ENCODE data around the gene MICAL2. TPM values are rescaled to one million over a fixed set of nuclear protein-coding genes. Genes with fewer than 3 reads are reported as not detected.

The MICAL2 gene
- total and polyA plus RNA-seq, 3 experiments from 2014 or later: 32.4 to 147 (median 146) TPM

- no peak overlapping the region for H3K4me3 Mint-ChIP-seq
- Histone ChIP-seq H3K4me3 (ENCODE audit: low read length) (no peak overlapping the region), H3K27ac (ENCODE audit: low read depth, low read length) (no peak overlapping the region), H3K27me3 (ENCODE audit: insufficient read depth, low read length, poor library complexity, severe bottlenecking) (no peaks in the 10 kb centered on the region), H3K36me3 (ENCODE audit: insufficient read depth, low read length) (no peaks in the 10 kb centered on the region), H3K4me1 (ENCODE audit: insufficient read depth, low read length) (peaks cover under 1% of the 10 kb centered on the region), H3K9me3 (ENCODE audit: low read length) (no peaks in the 10 kb centered on the region)
- no peak for DNase-seq
- H3K27ac Mint-ChIP-seq: peak overlapping the region in 2 of 8 donors; percentile 2 to 68
- H3K9me3 Mint-ChIP-seq: no peaks in the 10 kb centered on the region
- CTCF ChIA-PET: no interaction called here
- H3K4me1 Mint-ChIP-seq: peaks cover 11 to 17% (median 14%) of the 10 kb centered on the region in 3 donors
- H3K27me3 Mint-ChIP-seq: peaks cover 0 to 3% of the 10 kb centered on the region in 2 donors
- POLR2A ChIA-PET: no interaction called here
- no peaks in the 10 kb centered on the region for H3K36me3 Mint-ChIP-seq
Observed at GRCh38 chr11:12097219-12097618, 13.2 kb upstream of the MICAL2 start.

DNA sequence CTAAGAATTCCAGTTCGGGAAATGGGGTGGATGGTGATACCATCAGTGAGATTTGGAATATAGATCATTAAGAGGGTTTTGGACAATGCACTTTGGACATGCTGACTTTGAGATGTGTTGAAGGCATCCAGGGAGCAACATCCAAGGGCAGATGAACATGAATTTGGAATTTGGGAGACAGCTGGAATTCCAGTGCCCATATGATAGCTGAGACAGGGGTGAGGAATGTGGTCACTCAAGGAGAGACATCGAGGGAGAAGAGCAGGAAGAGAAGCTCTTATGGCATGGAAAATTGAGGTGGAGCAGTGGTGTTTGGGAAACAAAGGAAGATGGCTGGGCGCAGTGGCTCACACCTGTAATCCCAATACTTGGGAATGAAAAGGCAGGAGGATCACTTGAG, 11.8 kb upstream of the MICAL2 start:
- Mint-ChIP-seq H3K27me3 (peaks cover 0 to 3% of the 10 kb centered on the region in 2 donors), H3K36me3 (no peaks in the 10 kb centered on the region), H3K4me3 (no peak overlapping the region), H3K27ac (peak overlapping the region in 2 of 8 donors; percentile 1 to 62), H3K9me3 (no peaks in the 10 kb centered on the region), H3K4me1 (peaks cover 18 to 29% (median 26%) of the 10 kb centered on the region in 3 donors)
- no peak for DNase-seq
- Histone ChIP-seq H3K4me1 (ENCODE audit: insufficient read depth, low read length) (no peaks in the 10 kb centered on the region), H3K9me3 (ENCODE audit: low read length) (no peaks in the 10 kb centered on the region), H3K27me3 (ENCODE audit: insufficient read depth, low read length, poor library complexity, severe bottlenecking) (no peaks in the 10 kb centered on the region), H3K27ac (ENCODE audit: low read depth, low read length) (no peak overlapping the region), H3K36me3 (ENCODE audit: insufficient read depth, low read length) (no peaks in the 10 kb centered on the region), H3K4me3 (ENCODE audit: low read length) (no peak overlapping the region)
- ChIA-PET POLR2A (interaction anchor here (0.6 to 0.9 kb wide), 2 partner anchors 10 to 11 kb away, joined by 3 to 5 read pairs; no protein-coding TSS in a partner anchor), CTCF (no interaction called here)

GRCh38 chr11:12099132-12099873, 11.1 kb upstream of the MICAL2 start:
- POLR2A ChIA-PET: interaction anchor here (0.6 kb wide), 1 partner anchor 10 kb away, joined by 5 read pairs; no protein-coding TSS in a partner anchor

GRCh38 chr11:12100429-12100828, 10.0 kb upstream of the MICAL2 start:
- Histone ChIP-seq H3K9me3 (ENCODE audit: low read length) (no peaks in the 10 kb centered on the region), H3K27ac (ENCODE audit: low read depth, low read length) (no peak overlapping the region), H3K4me1 (ENCODE audit: insufficient read depth, low read length) (no peaks in the 10 kb centered on the region), H3K36me3 (ENCODE audit: insufficient read depth, low read length) (no peaks in the 10 kb centered on the region), H3K27me3 (ENCODE audit: insufficient read depth, low read length, poor library complexity, severe bottlenecking) (no peaks in the 10 kb centered on the region), H3K4me3 (ENCODE audit: low read length) (no peak overlapping the region)
- DNase-seq: no peak
- H3K36me3 Mint-ChIP-seq: no peaks in the 10 kb centered on the region
- H3K4me3 Mint-ChIP-seq: no peak overlapping the region
- no peaks in the 10 kb centered on the region for H3K9me3 Mint-ChIP-seq
- H3K27me3 Mint-ChIP-seq: peaks cover 2 to 3% of the 10 kb centered on the region in 2 donors
- H3K27ac Mint-ChIP-seq: no peak overlapping the region
- ChIA-PET CTCF (interaction anchor here (1.2 kb wide), 1 partner anchor 8 kb away, joined by 3 read pairs; no protein-coding TSS in a partner anchor), POLR2A (no interaction called here)
- H3K4me1 Mint-ChIP-seq: peaks cover 18 to 30% (median 29%) of the 10 kb centered on the region in 3 donors

More at GRCh38 chr11:12099132-12099873, 11.1 kb upstream of the MICAL2 start:
- Mint-ChIP-seq H3K9me3 (no peaks in the 10 kb centered on the region), H3K27ac (peak overlapping the region in 3 of 8 donors; percentile 7 to 93 (median 20)), H3K27me3 (peaks cover 0 to 3% of the 10 kb centered on the region in 2 donors), H3K4me3 (no peak overlapping the region), H3K4me1 (peaks cover 18 to 30% (median 29%) of the 10 kb centered on the region in 3 donors), H3K36me3 (no peaks in the 10 kb centered on the region)
- H3K9me3 ChIP-seq (ENCODE audit: low read length): no peaks in the 10 kb centered on the region
- no peaks in the 10 kb centered on the region for H3K27me3 ChIP-seq (ENCODE audit: insufficient read depth, low read length, poor library complexity, severe bottlenecking)
- CTCF ChIA-PET: interaction anchor here (1.0 to 1.2 kb wide), 2 partner anchors 9 to 12 kb away, joined by 3 read pairs; no protein-coding TSS in a partner anchor
- no peak for DNase-seq
- no peak overlapping the region for H3K27ac ChIP-seq (ENCODE audit: low read depth, low read length)
- H3K4me3 ChIP-seq (ENCODE audit: low read length): no peak overlapping the region
- no peaks in the 10 kb centered on the region for H3K36me3 ChIP-seq (ENCODE audit: insufficient read depth, low read length)
- H3K4me1 ChIP-seq (ENCODE audit: insufficient read depth, low read length): no peaks in the 10 kb centered on the region

DNA sequence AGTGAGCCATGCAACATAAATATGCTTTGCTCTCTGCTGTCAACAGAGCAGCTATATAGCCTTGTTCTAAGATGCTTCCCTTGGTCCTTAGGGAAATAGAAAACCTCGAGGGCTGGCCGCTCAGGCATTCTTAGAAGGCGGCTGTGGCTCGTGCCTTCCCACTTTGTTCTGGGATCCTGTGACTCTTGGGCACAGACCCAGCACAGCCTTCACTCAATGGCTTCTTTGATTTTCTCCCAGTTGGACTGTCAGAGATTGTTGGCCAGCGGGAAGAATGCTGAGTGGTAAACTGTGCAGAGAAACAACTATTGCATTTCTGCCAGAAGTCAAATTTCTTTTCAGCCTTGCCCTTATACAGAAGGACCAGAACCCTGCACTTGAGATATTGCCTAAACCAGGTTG, 9.5 kb upstream of the MICAL2 start:
- H3K4me1 ChIP-seq (ENCODE audit: insufficient read depth, low read length): no peaks in the 10 kb centered on the region
- Mint-ChIP-seq H3K9me3 (no peaks in the 10 kb centered on the region), H3K27me3 (peaks cover 2 to 3% of the 10 kb centered on the region in 2 donors), H3K4me1 (peaks cover 20 to 32% (median 29%) of the 10 kb centered on the region in 3 donors), H3K36me3 (no peaks in the 10 kb centered on the region), H3K4me3 (no peak overlapping the region), H3K27ac (no peak overlapping the region)
- no peaks in the 10 kb centered on the region for H3K9me3 ChIP-seq (ENCODE audit: low read length)
- H3K4me3 ChIP-seq (ENCODE audit: low read length): no peak overlapping the region
- POLR2A ChIA-PET: no interaction called here
- H3K27me3 ChIP-seq (ENCODE audit: insufficient read depth, low read length, poor library complexity, severe bottlenecking): no peaks in the 10 kb centered on the region
- H3K36me3 ChIP-seq (ENCODE audit: insufficient read depth, low read length): no peaks in the 10 kb centered on the region
- DNase-seq: no peak
- CTCF ChIA-PET: no interaction called here
- no peak overlapping the region for H3K27ac ChIP-seq (ENCODE audit: low read depth, low read length)

DNA sequence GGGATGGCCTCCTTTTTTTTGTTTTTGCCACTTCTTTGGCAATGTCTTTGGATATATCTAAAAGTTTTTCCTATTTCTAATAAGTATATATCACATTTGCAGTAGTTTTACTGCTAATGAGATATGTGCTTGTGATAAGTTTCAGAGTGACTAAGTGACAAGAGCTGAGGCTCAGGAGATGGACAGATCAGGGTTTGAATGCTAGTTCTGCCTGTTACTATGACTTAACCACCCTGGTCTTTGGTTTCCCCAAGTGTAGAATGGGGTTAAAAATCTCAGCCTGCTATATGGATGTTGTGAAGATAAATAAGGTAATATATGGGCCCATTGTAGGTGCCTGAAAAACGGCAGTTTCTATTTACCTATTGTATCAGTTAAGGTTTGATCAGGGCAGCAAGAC, 9.1 kb upstream of the MICAL2 start:
- Mint-ChIP-seq H3K27ac (peak overlapping the region in 1 of 8 donors; percentile 9), H3K9me3 (no peaks in the 10 kb centered on the region), H3K4me1 (peaks cover 20 to 34% (median 29%) of the 10 kb centered on the region in 3 donors), H3K36me3 (no peaks in the 10 kb centered on the region), H3K27me3 (peaks cover 2 to 3% of the 10 kb centered on the region in 2 donors), H3K4me3 (no peak overlapping the region)
- Histone ChIP-seq H3K27me3 (ENCODE audit: insufficient read depth, low read length, poor library complexity, severe bottlenecking) (no peaks in the 10 kb centered on the region), H3K36me3 (ENCODE audit: insufficient read depth, low read length) (no peaks in the 10 kb centered on the region), H3K27ac (ENCODE audit: low read depth, low read length) (no peak overlapping the region), H3K4me3 (ENCODE audit: low read length) (no peak overlapping the region), H3K9me3 (ENCODE audit: low read length) (no peaks in the 10 kb centered on the region), H3K4me1 (ENCODE audit: insufficient read depth, low read length) (no peaks in the 10 kb centered on the region)
- POLR2A ChIA-PET: no interaction called here
- CTCF ChIA-PET: interaction anchor here (1.4 to 1.5 kb wide), 2 partner anchors 43 to 181 kb away, joined by 3 to 4 read pairs; no protein-coding TSS in a partner anchor
- DNase-seq: no peak

DNA sequence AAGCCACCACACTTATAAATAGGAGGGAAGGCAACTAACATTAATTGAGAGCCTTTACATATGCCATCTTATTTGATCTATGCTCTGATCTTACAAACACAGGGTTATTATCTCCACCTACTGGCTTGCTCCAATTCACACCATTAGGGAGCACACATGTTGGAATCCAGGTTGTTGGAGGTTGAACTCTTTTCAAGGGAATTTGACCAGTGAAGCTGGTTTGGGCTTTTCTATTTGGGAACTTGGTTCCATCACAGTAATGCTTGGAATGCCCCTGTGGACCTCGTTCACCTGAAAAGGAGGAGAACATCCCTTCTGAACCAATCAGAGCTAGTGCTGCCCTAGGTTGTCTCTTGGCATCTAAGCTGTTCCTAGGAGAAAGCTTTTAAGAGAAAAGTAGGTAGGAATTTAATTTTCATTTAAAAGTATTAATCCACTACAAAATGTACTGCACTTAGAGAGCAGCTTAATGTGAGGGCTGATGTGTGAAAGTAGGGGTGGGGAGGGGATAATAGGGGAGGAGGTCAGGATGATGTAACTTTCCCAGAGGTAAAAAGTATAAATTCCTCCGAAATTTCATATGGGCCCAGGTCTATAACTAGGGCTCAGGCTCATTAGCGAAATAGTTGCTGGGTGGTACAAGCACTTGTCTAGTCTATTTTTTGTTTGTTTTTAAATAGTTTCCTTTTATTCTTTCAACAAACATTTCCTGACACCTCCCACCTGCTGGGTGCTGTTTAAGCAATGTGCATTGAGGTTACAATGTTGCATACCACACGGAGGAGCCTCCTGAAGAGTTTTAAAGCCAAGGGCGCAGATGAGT, 7.6 kb upstream of the MICAL2 start:
- Mint-ChIP-seq H3K27ac (peak overlapping the region in 4 of 8 donors; percentile 10 to 91 (median 50)), H3K4me3 (peak overlapping the region in 2 of 7 donors; percentile 24 to 44), H3K9me3 (no peaks in the 10 kb centered on the region), H3K36me3 (no peaks in the 10 kb centered on the region), H3K4me1 (peaks cover 20 to 37% (median 29%) of the 10 kb centered on the region in 3 donors), H3K27me3 (peaks cover 2 to 3% of the 10 kb centered on the region in 2 donors)
- DNase-seq: no peak
- Histone ChIP-seq H3K27me3 (ENCODE audit: insufficient read depth, low read length, poor library complexity, severe bottlenecking) (no peaks in the 10 kb centered on the region), H3K4me3 (ENCODE audit: low read length) (no peak overlapping the region), H3K36me3 (ENCODE audit: insufficient read depth, low read length) (no peaks in the 10 kb centered on the region), H3K9me3 (ENCODE audit: low read length) (no peaks in the 10 kb centered on the region), H3K27ac (ENCODE audit: low read depth, low read length) (no peak overlapping the region), H3K4me1 (ENCODE audit: insufficient read depth, low read length) (no peaks in the 10 kb centered on the region)
- POLR2A ChIA-PET: no interaction called here
- CTCF ChIA-PET: interaction anchor here (0.7 to 3.0 kb wide), 7 partner anchors 13 to 187 kb away, joined by 3 to 12 read pairs (median 4); no protein-coding TSS in a partner anchor
